Fibroblast of upper back skin (primary cell): Measurements from ENCODE around the gene CDRT4.
"Not testable (repeated sequence)": the region's sequence is repeated elsewhere in the genome, so short reads cannot be mapped to it uniquely, and the experiment has no call there.

Experiments
- DNase-seq: peaks from one replicate; pipeline ENCODE4 v3.0.0-alpha.2; 2013

CDRT4 gene

GRCh38 chr17:15454346-15454745, 13.1 kb downstream of the CDRT4 start:
- DNase-seq: no peak

GRCh38 chr17:15453782-15454181, 13.6 kb downstream of the CDRT4 start:
- no peak for DNase-seq

GRCh38 chr17:15453246-15453645, 14.2 kb downstream of the CDRT4 start:
- DNase-seq: peak; percentile 53

GRCh38 chr17:15452746-15453145, 14.7 kb downstream of the CDRT4 start:
- DNase-seq: peak; percentile 34

GRCh38 chr17:15451680-15452079, 15.7 kb downstream of the CDRT4 start:
- DNase-seq: peak; percentile 14

- DNase-seq: no peak
These were observed 18.9 kb downstream of the CDRT4 start for GRCh38 chr17:15448580-15448956.

- no peak for DNase-seq
These were observed 19.4 kb downstream of the CDRT4 start for GRCh38 chr17:15447928-15448579.

GRCh38 chr17:15446036-15446435, 21.4 kb downstream of the CDRT4 start:
- no peak for DNase-seq

GRCh38 chr17:15444805-15445204, 22.6 kb downstream of the CDRT4 start:
- DNase-seq: peak; percentile 37

- peak; percentile 8 for DNase-seq
These were observed 24.9 kb downstream of the CDRT4 start for GRCh38 chr17:15442311-15443180.

- DNase-seq: no peak
These were observed 26.1 kb downstream of the CDRT4 start for GRCh38 chr17:15441315-15441714.

- DNase-seq: no peak
These were observed 27.1 kb downstream of the CDRT4 start for GRCh38 chr17:15440347-15440746.

- DNase-seq: not testable (repeated sequence)
These were observed 28.0 kb downstream of the CDRT4 start for GRCh38 chr17:15439205-15439985.

- no peak for DNase-seq
These were observed 28.8 kb downstream of the CDRT4 start for GRCh38 chr17:15438491-15439105.

- DNase-seq: no peak
These were observed 30.2 kb downstream of the CDRT4 start for GRCh38 chr17:15437303-15437635.

GRCh38 chr17:15436473-15437302, 30.7 kb downstream of the CDRT4 start:
- DNase-seq: peak; percentile 45

GRCh38 chr17:15434956-15435355, 32.5 kb downstream of the CDRT4 start:
- no peak for DNase-seq

GRCh38 chr17:15432807-15433611, 34.4 kb downstream of the CDRT4 start:
- peak; percentile 19 for DNase-seq

- no peak for DNase-seq
These were observed 35.7 kb downstream of the CDRT4 start for GRCh38 chr17:15431766-15432165.

GRCh38 chr17:15431196-15431595, 36.2 kb downstream of the CDRT4 start:
- no peak for DNase-seq

- DNase-seq: no peak
These were observed 42.9 kb downstream of the CDRT4 start for GRCh38 chr17:15424521-15424920.
